TTC549 (cell line): Measurements from ENCODE around the gene RBP5.
A peak's percentile ranks its signal among the peaks of the same experiment; 100 is the strongest.
"Not testable (repeated sequence)": the region's sequence is repeated elsewhere in the genome, so short reads cannot be mapped to it uniquely, and the experiment has no call there.

Source experiments
- FAIRE-seq: peaks from 2 replicates; lab custom pipeline; 2012; peaks lifted over from hg19 to GRCh38; lab: Jason Lieb, UNC

The RBP5 gene

DNA sequence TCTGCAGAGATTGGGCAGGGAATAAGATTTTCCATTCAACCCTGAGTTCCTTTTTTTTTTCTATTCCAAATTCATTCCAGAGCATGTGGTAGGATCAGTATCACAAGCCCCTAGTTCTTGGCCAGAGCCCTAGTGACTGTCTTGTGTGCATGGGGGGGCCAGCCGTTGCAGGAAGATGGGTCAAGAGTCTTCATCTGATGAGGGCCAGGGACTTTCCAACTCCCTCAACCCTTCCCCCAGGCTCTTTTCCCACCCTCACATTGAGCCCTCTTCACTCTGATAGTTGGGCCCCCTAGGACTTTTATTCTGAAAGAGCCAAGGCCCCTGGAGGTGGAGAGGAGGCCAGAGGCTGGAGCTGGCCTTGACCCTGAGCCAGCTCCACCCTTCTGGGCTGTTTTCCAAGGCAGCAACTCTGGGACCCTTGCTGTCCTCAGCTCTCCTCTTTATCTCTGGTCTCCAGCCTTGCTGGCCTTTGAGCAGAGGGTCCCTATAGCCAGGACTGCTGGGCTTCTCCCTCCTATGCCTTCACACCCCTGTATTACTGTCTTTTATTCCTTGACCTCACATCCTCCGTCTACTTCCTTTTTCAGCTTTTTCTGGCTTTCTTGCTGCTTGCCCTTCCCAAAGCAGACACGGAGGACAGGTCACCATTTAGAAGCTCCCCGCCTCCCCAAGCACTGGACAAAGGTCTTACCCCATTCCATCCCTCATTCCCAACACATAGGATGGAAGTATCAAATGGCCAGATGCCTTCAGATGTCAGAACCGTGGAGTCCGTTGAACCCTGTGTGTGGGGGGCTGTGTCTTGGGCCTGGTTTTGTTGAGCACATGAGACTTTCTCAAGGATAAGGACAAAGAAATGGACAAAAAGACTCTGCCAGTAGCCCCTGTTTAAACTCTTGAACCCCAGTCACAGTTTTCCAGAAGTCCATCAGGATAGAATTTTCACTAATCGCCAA is 5.6 kb downstream of the RBP5 start:
- FAIRE-seq = no peak

DNA sequence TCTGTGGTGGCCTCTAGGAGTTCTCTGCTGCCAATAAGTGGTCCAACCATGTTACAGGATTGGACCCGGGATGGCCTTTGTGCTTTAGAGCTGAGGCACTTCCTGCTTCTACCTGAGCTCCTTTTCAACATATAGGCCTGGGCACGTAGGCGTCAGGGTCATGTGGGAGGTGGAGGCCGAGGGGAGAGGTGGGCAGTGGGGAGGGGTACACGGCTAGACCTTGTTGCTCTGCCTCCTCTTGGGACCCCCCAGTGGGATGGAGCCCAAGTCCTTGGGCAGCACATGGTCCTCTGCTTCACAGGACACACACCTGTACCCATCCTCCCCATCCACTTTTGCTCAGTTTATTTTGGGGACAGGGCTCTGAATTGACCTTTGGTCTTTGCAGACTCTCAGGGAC is 7.4 kb downstream of the RBP5 start:
- FAIRE-seq = no peak

DNA sequence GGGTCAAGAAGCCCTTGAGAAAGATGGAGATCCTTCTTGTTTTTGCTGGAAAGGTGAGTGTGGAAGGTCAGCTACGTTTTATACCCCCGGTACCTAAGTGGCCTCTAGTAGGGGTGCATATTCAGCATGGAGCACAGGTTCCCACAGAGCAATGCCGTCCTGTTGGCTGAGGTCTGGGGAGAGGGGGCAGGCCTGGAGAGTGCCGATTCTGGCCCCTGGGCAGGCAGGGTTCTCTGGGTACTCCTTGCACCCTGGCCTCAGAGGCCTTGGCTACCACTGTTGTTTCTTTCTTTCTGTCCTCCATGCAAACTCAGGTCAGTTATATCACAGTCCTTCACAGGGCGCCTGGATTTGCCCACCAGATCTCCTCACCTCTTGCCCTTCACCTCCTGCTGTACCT is 8.5 kb downstream of the RBP5 start:
- no peak for FAIRE-seq

DNA sequence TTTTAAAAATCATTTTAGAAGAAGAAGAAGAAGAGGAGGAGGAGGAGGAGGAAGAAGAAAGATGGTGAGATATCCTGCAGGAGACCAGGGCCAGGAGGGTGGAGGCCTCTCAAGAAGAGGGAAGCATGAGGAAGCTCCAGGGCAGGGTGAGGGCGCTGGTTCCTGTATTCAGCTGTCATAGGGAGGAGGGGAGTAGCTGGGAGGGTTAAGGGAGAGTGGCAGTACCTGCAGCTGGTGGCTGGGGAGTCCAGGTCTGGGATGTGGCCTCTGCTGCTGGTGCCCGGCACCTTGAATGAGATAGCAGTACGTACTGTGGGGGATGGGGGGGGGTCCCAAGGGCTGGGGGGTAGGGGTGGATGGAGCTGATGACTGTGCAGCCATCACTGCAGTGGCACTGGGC is 9.8 kb downstream of the RBP5 start:
- no peak for FAIRE-seq

DNA sequence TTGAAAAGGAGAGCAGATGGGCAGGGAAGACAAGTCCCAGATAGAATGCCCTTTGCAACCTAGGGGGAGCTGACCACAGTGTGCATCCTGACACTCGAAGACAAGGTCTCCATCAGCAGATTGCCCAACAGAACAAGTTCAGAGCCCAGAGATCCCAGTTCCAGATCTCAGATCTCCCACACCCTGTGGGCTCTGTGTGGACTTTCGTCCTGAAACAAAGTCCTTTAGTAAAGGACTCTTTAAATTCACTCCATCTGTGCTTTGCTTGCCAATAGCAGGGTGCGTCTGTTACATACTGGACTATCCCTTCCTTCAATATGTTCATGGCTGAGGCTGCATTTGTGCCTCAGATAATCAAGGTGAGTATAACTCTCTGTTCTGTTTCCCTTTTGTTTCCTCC is 11.0 kb downstream of the RBP5 start:
- FAIRE-seq = no peak

DNA sequence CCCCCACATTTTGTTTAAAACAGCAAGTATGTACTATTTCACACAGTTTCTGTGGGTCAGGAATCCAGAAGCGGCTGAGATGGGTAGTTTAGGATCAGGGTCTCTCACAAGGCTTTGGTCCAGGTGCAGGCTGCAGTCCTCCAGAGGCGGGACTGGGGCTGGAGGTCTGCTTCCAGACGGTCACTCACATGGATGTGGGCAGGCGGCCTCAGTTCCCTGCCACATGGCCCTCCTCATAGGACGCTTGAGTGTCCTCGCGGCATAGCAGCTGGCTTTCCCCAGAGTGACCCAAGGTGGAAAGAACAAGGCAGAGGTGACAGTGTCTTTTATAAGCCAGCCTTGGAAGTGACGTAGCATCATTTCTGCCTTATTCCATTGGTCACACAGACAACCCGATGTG is 11.8 kb downstream of the RBP5 start:
- no peak for FAIRE-seq

DNA sequence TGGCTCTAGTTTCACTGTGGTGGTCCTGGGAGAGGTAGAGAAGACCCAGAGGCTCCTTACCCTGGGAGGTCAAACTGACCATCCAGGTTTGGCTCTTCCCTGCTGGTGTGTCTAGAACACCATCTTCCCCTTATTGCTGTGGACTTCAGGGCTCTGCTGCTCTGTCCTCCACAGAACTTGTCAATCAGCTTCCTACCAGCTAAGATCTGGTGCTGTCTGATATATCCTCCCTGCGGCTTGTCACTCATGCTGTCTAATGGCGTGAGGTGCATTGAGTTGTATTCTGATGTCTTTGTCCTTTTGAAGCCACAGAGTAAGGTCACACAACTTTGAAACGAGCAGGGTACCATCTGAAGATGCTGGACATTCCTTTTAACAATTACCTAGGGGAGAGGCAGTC is 12.5 kb downstream of the RBP5 start:
- FAIRE-seq = no peak

DNA sequence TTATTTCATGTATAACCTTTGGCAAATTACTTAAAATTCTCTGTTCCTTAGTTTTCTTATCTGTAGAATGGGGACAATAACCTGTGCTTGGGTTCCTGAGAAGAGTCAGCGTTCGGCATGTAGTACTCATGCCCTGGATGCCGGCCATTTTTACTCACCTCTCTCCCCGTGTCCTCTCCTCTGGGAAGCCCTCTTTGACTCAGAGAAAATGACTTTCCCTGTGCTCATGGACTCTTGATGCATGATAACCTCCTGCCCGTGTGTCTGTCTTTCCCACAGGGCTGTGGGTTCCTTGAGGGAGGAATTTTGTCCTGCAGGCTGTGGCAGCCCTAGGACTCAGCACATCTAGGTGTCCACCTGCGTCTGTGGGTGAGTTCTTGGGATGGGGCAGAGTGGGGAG is 13.8 kb downstream of the RBP5 start:
- no peak for FAIRE-seq

DNA sequence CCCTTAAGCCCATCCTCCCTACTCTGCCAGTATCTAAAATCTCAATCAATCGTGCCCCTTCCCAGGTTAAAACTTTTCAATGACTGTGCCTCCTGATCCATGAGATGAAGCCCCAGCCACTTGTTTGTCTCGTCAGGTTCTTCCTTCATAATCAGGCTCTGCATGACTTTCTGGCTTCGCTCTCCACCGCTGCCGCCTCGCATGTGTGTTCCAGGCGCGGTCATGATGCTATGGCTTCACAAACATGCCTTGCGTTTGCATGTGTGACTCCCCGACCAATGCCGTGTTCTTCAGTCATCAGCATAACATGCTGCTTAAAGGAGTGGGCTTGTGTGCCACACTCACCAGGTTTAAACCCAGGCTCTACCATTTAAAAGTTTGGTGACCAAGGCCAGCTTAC is 14.7 kb downstream of the RBP5 start:
- no peak for FAIRE-seq

DNA sequence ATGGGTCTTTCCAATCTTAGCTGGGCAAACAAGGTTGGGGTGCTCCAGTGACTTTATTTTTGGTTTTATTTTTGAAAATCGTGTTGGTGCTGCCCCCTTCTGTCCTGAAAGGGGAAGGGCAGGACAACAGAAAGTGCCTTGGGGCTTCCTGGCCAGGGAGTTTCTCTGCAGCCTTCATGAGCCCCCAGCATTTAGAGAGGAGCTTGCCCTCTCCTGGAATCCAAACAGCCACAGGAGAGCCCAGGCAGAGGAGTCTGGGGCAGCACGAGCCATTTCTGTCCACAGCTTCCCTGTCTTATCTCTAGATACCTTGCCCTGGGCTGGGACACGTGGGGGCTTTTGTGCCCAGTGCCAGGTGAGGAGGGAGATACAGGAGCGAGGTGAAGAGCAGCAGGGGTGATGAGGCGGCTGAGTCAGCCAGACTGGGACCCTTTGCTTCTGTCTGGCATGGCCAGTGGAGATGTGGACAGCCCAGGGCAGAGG is 15.3 kb downstream of the RBP5 start:
- FAIRE-seq = peak; percentile 17

DNA sequence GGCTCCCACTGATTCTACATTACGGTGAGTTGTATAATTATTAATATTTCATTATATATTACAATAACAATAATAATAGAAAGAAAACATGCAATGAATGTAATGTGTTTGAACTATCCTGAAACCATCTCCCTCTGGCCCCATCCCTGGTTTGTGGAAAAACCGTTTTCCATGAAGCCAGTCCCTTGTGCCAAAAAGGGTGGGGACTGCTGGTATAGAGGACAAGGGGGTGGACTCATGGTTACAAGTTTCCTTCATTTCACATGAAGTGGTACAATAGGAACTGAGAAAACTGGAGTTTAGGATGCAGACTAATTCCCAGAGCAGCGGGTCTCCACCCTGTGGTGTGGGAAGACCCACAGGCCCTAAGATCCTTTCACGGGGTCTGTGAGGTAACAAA is 16.6 kb downstream of the RBP5 start:
- FAIRE-seq = no peak

DNA sequence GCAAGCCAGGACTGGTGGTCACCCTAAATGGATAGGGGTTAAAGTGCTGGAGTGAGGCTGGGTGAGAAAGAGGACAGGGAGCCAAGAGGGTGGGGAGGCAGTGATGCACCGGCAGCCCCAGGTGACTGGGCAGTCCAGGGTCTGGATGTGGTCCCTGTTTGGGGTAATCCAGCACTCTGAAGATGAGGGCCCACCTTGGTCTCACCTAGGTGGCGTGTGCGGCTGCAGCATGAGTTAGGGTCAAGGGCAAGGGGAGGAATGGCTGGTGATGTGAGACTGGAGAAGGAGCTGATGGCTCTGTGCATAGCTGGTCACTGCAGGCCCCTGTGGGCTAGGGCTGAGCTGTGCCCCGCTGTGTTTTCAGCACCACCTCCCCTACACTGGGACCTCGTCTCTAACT is 18.0 kb downstream of the RBP5 start:
- no peak for FAIRE-seq

DNA sequence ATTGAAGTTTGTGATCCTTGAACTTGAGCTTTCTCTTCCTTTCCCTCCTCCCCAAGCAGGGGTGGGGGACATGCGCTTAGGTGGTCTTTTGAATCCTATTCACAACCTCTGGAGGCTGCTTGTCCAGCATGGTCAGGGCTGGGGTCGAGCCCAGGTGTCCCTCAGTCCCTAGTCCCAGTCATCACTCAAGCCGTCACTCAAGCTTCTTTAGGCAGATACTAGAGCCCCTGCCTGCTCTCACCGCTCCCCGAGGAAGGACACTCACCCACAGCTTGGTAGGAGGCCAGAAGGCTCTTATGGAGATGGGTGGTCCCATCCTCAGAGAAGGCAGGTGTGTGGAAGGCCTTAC is 19.1 kb downstream of the RBP5 start:
- FAIRE-seq = no peak

DNA sequence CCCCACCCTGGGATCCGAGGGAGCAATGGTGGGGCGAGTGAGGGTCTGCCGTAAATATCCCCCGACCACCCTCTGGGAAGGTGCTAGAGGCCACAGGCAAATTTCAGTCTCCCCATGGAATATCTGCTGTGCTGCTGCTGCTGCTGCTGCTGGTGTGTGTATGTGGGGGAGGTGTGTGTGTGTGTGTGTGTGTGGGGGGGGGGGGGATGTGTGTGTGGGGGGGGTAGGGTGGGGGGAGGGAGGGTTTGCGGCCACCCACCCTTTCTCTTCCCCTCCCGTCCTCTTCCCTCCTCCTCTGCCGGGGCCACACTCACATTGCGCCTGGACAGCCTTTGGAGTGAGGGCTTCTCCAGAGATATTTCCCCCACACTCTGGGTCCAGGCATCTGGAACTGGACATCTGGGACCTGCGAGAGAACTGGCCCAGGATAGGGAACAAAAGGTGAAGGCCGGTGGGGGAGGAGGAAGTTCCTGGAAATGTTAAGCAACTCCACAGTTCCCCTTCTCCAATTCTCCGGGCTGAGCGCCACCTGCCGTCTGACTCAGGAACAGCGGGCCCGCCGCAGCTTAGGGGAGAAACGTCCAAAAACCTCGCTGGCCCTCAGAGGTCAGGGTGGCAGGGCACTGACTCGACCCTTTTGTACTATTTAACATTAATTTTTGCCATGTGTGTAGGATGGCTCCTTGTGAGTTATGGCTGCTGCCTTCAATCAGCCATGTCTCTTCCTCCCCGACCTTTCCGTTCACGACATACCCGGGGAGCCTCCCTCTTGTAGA is 19.7 kb downstream of the RBP5 start, which contains the start of gene C1RL:
TSS of gene C1RL (minus strand) at position 419 of the 776 bp plus-strand sequence. CDS start at position 385, 34 bp downstream.
- no peak for FAIRE-seq

DNA sequence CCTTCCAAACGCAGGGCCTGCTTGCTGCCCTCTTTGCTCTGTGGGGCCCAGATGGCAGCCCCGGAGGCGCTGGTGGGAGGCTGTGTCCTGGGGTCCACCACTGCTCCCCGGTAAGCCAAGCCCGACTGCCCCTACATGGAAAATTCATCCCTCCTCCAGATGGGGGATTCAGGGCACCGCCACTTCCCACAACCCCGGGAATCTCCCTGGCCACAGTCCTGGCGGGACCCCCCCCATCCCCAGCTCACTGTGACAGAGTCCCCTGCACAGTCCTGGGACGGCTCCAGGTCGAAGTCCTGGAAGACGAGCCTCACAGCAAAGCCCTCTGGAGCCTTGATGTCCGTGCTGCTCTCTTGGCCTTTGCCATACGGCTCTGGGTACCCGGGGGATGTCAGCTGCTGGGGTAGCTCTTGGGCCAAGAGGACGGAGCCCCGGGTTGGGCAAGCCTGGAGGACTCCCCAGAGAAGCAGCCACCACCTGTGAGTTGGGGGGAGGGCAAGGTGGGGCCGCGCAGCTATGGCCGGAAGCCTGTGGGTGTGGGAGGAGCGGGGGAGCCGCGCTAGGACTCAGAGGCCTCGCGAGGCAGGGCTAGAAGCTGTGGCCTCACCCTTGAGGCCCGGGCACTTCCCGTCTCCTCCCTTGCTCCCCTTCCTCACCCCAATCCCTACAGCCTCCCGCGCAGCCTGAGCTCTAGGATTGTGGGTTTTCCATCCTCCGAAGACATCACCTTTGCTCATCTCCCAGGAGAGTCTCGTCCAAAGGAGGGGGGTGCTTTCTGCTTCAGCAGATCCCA is 20.5 kb downstream of the RBP5 start:
- FAIRE-seq = no peak

DNA sequence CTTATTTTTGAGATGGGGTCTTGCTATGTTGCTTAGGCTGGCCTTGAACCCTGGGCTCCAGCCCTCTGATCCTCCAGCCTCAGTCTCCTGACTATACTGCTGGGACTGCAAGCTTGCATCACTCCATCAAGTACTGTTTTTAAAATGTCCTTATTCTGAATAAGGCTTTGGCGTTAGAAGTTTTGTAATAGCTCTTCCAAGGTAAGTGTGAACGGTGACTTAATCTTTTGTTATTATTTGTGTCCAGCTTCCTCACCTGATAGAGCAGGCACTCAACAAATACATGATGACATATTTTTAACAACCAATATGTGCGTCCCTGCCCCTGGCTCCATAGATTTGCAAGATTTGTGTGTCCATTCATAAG is 21.1 kb downstream of the RBP5 start:
- no peak for FAIRE-seq

DNA sequence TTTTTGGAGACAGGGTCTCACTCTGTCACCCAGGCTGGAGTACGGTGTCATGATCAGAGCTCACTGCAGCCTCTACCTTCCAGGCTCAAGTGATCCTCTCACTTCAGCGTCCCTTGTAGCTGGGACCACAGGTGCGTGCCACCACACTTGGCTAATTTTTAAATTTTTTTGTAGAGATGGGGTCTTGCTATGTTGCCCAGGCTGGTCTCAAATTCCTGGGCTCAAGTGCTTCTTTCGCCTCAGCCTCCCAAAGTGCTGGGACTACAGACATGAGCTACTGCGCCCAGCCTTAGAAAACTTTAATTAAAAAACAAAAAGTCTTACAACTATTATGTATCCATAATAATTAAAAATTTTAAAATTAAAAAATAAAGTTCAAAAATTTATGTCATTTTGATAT is 21.5 kb downstream of the RBP5 start:
- FAIRE-seq = not testable (repeated sequence)

DNA sequence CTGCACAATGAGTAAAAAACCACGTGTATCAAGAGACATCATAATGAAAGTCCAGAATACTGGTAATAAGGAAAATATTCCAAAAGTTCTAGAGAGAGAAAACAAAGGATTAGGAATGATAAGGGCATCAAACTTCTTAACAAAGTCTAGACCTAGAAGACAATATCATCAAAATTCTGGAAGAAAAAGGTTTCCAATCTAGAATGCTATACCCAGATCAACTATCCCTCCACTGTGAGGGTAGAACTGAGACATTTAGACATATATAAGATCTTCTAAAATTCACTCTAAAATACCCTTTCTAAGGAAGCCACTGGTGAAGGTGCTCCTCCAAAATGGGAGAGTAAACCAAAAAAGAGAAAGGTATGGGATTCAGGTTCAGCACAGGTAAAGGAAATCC is 22.6 kb downstream of the RBP5 start:
- no peak for FAIRE-seq

DNA sequence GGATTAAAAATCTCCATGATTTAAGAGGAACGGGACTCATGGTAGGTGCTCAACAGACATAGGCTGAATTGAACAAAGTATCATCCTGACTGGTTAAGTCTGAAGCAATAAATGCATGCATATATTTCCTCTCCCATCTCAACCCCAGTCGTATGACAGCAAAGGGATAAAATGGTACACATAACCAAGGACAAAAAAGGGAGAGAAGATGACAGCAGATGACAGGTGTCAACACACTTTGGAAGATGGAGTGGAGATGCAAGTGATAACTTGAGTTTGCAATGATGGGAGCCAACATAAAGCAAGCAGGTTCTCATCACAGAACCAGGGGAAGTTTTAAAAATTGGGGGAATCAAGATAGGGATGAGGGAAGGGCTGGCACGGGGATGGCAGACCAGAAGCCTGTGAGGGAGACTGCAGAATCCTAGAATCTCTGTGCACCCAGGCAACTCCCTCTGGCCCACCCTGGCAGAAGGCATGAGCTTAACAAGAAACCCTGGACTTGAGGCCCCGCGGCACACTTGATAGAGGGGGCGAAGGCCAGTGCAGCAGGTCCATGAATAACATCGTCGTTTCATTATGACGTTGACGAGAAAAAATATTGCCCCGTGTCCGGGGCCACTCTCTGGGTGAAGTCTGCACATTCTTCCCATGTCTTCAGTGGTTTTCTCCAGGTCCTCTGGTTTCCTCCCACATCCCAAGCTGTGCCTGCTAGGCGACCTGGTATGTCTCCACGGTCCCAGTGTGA is 24.7 kb downstream of the RBP5 start:
- FAIRE-seq = no peak

DNA sequence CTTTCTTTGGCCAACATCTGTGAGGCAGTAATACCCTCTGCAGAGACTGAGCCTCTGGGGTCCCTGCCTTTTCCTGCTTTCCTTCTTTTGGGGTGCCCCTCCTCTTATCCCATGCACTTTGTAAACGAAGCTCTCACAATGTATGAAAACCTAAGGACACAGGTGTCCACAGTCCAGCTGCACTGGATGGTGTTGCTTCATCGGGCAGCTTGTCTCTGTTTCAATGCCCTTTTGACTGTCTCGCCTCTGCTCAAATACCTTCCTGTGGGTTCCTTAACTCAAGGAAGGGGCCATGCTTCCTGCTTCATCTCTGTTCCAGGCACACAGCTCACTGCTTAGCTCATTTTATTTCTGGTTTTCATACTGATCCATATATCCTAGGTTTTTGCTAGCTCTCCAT is 26.1 kb downstream of the RBP5 start:
- no peak for FAIRE-seq

DNA sequence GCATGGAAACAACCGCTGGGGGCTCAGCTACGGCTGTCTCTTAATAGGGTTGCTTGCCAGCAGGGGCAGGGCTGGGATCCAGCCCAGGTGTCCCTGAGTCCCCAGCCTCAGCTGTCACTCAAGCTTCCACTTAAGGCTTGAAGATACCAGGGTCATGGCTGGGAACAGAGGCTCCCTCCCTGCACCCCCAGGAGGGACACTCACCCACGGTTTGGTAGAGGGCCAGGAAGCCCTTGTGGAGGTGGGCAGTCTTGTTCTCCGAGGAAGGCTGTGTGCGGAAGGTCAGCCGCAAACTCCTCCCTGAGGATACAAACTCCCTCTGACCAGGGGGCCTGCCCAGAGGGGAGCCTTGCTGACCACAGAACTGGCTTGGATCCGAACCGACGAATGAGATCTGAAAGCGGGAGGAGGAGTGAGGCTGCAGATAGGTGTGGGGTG is 27.0 kb downstream of the RBP5 start:
- no peak for FAIRE-seq
